DND-41 (cell line): ENCODE measurements around the gene H6PD.

Source experiments
- CTCF ChIP-seq: IDR thresholded peaks from 2 replicates; pipeline ENCODE4 v1.5.1; 2012; ENCODE audit warnings: borderline replicate concordance, low read length, moderate library complexity, mild to moderate bottlenecking; ENCODE audit not compliant: poor library complexity, severe bottlenecking; ENCODE audit errors: extremely low read depth
- EZH2 ChIP-seq: IDR thresholded peaks from 3 replicates; pipeline ENCODE4 v1.6.1; 2012; ENCODE audit warnings: borderline replicate concordance, low read depth, mild to moderate bottlenecking, moderate library complexity, low read length, inconsistent platforms; ENCODE audit not compliant: severe bottlenecking

- TF ChIP-seq CTCF (no peak), EZH2 (no peak)
Measured at GRCh38 chr1:9233942-9234222, 692 bp upstream of the H6PD start.
